NCI-H345 (cell line): ENCODE data around the gene POLE.

Experiments used
- DNase-seq: peaks from one replicate; lab custom pipeline; 2025; lab: John Stamatoyannopoulos, UW

POLE gene

DNA sequence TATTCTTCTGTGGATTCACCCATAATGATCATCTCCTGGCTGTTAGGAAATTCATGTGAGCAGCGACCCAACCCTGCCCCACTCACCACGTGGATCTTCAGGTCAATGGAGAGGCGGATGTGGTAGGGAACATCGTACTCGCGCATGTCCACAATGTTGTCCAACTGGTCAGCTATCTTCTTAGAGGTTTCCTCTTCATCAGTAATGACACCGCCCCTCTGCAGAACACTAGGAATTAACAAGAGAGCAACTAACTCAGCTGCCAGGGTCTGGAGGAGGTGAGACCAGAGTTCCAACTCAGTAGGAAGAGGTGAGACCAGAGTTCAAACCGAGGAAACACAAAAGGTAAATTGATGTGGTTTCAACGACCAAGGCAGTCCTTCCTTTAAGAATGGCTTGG is 9.7 kb downstream of the POLE start:
- DNase-seq = no peak

DNA sequence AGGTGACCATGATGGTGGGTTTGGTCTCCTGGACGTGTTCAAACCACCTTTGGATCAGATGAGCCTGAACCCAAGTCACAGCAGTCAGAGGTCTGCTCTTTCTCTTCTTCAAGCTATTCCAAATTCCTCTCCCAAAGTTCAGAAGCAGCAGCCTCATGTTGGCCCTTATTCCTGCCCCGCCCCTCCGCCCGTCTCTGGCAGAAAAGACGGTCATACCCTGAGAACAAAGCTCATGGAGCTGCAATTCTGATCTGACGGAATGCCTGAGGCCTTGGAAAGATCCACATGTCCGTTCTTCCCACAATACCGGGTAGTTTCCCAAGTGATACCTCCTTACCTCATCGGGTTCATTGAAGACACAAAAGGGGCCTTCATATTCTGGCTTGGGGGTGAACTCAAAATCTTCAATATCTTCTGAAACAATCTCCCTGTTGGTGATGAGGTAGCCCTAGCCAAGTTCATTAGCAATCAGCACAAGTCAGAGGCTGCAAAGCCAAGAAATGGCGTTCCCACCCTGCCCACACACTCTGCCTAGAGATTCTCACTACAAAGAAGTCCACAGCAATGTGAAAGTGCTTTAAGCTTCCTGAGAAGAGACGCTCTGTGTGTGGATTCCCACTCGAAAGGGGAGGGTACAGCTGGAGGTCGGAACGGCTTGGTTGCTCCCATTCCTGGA is 11.2 kb downstream of the POLE start:
- DNase-seq = no peak

- DNase-seq = no peak
Measured at GRCh38 chr12:132674561-132674960, 12.6 kb downstream of the POLE start.

- DNase-seq = no peak
Measured at GRCh38 chr12:132673288-132674179, 13.6 kb downstream of the POLE start.

DNA sequence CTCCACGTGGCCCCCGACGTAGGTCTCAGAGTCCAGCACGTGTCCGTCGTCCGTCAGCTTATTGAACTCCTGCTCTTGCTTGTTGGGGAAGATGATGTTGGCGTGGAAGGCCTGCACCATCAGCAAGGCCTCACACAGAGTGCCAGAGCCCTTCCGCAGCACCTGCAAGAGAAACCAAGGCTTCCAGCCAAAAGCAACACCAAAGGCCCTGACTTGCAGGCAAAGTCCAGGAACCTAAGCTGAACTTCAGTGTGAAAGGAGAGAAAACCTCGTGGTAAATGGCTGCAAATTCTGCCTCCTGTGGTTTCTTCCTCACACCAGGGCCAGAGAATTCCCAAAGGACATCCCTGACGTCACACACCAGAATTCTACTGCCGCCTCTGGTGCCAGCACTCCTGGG is 14.5 kb downstream of the POLE start:
- DNase-seq = no peak

DNA sequence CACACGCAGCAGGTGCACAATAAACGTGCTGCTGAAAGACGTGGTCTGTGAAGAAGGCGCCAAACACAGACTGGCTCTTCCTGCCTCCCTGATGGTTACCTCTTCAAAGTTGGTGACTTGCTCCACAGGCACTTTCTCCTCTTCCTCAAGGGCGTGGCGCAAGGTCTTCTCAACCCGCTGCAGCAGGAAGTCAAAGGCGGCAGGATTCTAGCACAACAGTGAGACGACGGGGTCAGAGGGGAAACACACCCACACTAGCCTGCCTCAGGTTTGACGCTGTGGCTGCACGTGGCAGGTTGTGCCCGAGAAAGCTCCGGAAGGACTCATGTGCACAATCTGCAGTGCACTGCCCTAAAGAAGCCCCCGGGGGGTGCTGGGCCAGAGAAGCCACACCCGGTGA is 15.0 kb downstream of the POLE start:
- DNase-seq = no peak

DNA sequence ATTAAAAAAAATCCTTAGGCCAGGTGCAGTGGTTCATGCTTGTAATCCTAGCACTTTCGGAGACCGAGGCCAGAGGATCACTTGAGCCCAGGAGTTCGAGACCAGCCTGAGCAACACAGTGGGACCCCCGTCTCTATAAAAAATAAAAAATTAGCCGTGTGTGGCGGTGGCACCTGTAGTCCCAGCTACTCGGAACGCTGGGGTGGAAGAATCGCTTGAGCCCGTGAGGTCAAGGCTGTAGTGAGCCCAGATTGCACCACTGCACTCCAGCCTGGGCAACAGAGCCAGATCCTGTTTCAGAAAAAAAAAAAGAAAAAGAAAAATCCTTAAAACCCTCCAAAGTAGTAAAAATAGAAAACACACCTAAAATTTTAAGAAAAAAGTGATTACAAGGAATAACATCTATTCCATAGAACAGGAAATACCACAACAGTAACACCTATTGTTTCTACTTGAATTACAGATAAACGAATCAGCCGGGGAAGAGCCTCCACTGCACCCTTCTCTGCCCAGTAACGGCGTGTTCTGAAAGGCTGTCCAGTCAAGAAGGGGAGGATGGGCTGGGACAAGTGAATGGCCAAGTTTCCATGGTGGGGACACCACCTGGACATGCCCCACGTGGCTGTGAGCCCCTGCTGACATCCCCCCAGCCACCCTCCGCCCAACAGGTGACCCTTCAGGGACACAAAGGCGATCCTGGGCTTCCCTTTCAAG is 17.8 kb downstream of the POLE start:
- no peak for DNase-seq

DNA sequence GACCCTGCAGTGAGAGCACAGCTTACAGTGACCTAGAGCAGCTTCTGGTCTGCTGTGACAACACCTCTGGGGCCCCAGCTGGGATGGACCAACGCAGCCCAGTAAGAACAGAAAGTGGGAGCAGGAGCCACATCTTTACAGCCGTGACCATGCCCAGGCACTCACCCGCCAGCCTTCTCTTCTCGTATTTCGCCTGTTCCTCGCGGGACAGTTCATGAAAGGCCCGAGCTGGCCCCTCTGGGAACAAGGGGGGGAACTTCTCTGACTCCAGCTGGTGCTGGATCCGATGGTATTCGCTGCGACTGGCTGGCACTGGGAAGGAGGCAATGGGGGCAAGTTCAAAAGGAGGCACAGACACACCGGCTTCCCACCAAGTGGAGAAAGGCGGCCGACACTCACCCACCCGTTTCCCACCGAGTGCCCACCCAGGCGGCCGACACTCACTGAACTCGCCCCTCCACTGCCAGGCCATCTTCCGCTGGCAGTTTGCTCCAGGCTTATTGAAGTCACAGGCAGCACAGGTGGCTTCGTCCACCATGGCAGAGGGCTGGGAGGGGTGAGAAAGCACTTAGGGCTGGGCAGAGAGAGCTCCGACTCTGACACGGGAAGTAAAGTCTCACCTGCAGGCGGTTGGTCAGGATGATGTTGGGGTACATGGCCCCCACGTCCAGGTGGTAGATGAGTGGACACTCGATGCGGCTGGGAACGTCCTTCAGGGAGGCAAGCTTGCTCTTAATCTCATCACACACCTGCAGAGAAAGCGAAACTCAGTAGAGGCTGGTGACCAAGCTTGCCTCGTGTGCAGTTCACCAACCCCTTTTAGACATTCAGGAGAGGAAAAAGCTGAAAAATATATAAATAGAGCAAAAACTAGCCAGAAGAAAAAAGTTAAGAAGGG is 18.7 kb downstream of the POLE start:
- no peak for DNase-seq

DNA sequence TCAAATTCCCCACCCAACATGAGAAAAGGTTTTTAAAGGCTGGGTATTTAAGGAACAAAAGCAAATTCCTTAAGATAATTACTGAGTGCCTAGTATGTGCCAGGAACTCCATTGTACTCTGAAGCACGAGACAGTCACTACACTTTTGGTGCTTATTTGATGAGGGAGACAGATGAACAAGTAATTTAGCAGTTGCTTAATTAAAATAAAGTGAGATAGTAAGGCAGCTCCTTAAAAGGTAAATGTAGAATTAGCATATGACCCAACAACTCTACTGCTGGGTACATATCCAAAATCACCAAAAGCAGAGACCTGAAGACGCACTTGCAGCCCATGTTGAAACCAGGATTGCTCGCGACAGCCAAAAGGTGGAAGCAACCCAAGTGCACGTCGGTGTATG is 21.3 kb downstream of the POLE start:
- no peak for DNase-seq

GRCh38 chr12:132665149-132665491 is 22.0 kb downstream of the POLE start:
- no peak for DNase-seq

DNA sequence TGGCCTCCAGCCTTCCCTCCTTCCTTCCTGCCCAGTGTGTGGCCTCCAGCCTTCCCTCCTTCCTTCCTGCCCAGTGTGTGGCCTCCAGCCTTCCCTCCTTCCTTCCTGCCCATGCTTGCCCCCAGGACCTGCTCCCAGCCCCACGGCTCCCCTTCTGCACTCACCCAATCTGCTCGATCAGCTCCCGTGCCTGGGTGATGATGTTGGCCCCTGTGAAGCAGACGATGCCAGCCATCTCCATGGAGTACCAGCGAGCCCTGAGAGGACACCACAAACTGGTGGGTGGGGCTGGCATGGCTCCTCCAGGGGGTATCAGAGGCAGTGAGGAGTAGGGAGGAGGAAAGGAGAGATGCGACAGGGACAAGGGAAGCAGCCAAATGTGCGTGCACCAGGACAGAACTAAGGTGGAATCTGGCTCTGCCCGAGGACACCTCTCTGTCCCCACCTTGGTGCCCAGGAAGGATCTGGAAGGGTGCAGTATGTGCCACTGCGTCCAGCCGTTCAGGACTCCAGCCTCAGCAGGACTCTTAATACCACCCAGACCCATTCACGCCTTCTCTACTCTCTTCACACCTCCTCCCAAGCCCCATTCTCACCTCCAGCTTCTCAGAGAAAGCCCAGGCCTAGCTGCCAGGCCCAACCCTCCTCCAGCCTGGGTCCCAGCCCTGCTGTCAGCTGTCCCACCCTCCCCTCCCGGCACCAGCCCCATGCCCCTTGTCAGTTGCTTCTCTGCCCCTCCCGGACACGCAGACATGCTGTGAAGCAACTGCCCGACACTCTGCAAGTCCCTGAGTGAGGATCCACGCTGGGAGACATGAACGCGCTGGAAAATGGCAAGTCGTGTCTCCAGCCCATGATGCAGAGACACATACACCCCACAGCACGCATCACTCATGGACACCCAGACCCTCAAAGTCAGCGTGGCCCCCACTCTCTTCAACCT is 22.7 kb downstream of the POLE start:
- DNase-seq = no peak

GRCh38 chr12:132662901-132663755 is 24.0 kb downstream of the POLE start:
- no peak for DNase-seq

- no peak for DNase-seq
Measured at GRCh38 chr12:132661972-132662371, 25.2 kb downstream of the POLE start.

- no peak for DNase-seq
Measured at GRCh38 chr12:132660996-132661395, 26.1 kb downstream of the POLE start.

DNA sequence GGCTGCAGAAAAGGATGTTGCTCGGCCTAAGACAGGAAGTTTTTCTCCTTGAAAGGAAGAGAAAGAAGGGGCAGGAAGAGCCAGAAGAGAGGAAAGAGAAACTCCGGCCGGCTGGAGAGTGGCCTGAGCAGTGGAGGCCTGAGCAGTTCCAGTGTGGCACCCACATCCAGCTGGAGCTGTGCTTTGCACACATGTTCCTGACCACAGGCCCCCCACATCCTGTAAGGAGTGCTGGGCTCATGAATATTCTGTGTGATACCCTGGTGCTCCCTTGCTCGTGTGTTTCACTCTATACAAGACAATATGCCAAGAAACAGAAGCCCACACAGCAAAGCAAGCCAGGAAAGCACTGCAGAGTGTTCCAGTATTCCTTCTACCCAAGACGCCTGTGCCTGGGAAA is 27.1 kb downstream of the POLE start:
- DNase-seq = no peak

DNA sequence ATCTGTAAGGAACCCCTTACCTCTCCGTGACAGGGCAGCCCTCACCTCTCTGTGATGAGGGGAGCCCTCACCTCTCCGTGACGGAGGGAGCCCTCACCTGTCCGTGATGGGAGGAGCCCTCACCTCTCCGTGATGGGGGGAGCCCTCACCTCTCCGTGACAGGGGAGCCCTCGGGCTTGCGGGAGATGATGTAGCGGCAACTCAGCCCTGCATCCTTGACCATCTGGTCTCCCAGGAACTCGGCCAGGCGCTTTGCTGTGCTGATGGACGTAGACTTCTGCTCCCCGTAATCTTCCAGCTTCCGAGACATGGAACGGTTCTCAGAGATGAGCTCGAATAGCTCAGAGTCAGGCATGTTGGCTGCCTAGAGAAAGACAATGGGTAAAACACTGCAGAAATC is 28.0 kb downstream of the POLE start:
- DNase-seq = no peak

GRCh38 chr12:132658149-132658894 is 28.8 kb downstream of the POLE start:
- DNase-seq = no peak

GRCh38 chr12:132657004-132657727 is 30.0 kb downstream of the POLE start:
- DNase-seq = no peak
